GM19463 (cell line): ENCODE results near the gene DGKB.

ENCODE experiments used
- ATAC-seq: cut with Tn5 transposase; IDR thresholded peaks from one replicate; pipeline ENCODE4 v1.9.1; 2021; ENCODE audit warnings: mild to moderate bottlenecking, moderate library complexity; ENCODE audit not compliant: unreplicated experiment

DGKB gene

GRCh38 chr7:14902589-14903067, at the start of gene DGKB:
DGKB (minus strand) TSS chr7:14902751.
- no peak for ATAC-seq

GRCh38 chr7:14950013-14950412, 47.5 kb upstream of the DGKB start:
- no peak for ATAC-seq

GRCh38 chr7:14938181-14938580, 35.6 kb upstream of the DGKB start:
- no peak for ATAC-seq

GRCh38 chr7:14937581-14937980, 35.0 kb upstream of the DGKB start:
- no peak for ATAC-seq

- ATAC-seq, result no peak
Observed at GRCh38 chr7:14936554-14936953, 34.0 kb upstream of the DGKB start.

GRCh38 chr7:14934839-14935238, 32.3 kb upstream of the DGKB start:
- no peak for ATAC-seq

GRCh38 chr7:14931511-14932215, 29.1 kb upstream of the DGKB start:
- ATAC-seq, result no peak

GRCh38 chr7:14924398-14924797, 21.8 kb upstream of the DGKB start:
- no peak for ATAC-seq

GRCh38 chr7:14911077-14911476, 8.5 kb upstream of the DGKB start:
- no peak for ATAC-seq

GRCh38 chr7:14908697-14909096, 6.1 kb upstream of the DGKB start:
- ATAC-seq, result no peak

GRCh38 chr7:14905764-14906163, 3.2 kb upstream of the DGKB start:
- no peak for ATAC-seq

GRCh38 chr7:14900051-14900450, 2.5 kb downstream of the DGKB start:
- ATAC-seq, result no peak

GRCh38 chr7:14899030-14899429, 3.5 kb downstream of the DGKB start:
- no peak for ATAC-seq

GRCh38 chr7:14896461-14896860, 6.1 kb downstream of the DGKB start:
- no peak for ATAC-seq

GRCh38 chr7:14894826-14895225, 7.7 kb downstream of the DGKB start:
- no peak for ATAC-seq

GRCh38 chr7:14892961-14893360, 9.6 kb downstream of the DGKB start:
- peak; percentile 67 for ATAC-seq

GRCh38 chr7:14891289-14891688, 11.3 kb downstream of the DGKB start:
- no peak for ATAC-seq

GRCh38 chr7:14888962-14889361, 13.6 kb downstream of the DGKB start:
- no peak for ATAC-seq

- ATAC-seq, result no peak
Observed at GRCh38 chr7:14886533-14886932, 16.0 kb downstream of the DGKB start.

GRCh38 chr7:14875941-14876587, 26.5 kb downstream of the DGKB start:
- no peak for ATAC-seq

- no peak for ATAC-seq
Observed at GRCh38 chr7:14871880-14872279, 30.7 kb downstream of the DGKB start.

- no peak for ATAC-seq
Observed at GRCh38 chr7:14870394-14870793, 32.2 kb downstream of the DGKB start.

- no peak for ATAC-seq
Observed at GRCh38 chr7:14868937-14869336, 33.6 kb downstream of the DGKB start.
